Uterus (tissue), 2 donors: ENCODE measurements around the gene TMEM238L.

Experiments used
- CTCF ChIP-seq, 4 experiments: fragments of 200-600 bp in 2 of 4; fragments of 450-650 bp in 2 of 4; sonication (generic) in 2 of 4; IDR thresholded peaks; one replicate each; pipeline ENCODE4 v1.5.1; 2016 to 2019; ENCODE audit warnings: antibody characterized with exemption in 4 of 4, mild to moderate bottlenecking in 2 of 4, moderate library complexity in 1 of 4
- POLR2A ChIP-seq, 2 donors: fragments of 450-650 bp; IDR thresholded peaks; one replicate each; pipeline ENCODE4 v1.6.1; 2016; ENCODE audit warnings: antibody characterized with exemption in 2 of 2, mild to moderate bottlenecking in 1 of 2, moderate library complexity in 1 of 2

- no peak for TF ChIP-seq CTCF (IDR thresholded peaks at IDR 0.05)
- TF ChIP-seq POLR2A (IDR thresholded peaks at IDR 0.05): no peak
Measured at GRCh38 chr17:10785295-10785694, 18.6 kb downstream of the TMEM238L start.
